HFF-Myc (cell line): ENCODE data around the gene RASAL2.
"Not testable (repeated sequence)": the region's sequence is repeated elsewhere in the genome, so short reads cannot be mapped to it uniquely, and the experiment has no call there.

Experiments
- DNase-seq: peaks from one replicate; pipeline ENCODE4 v3.0.0-alpha.2; 2011; ENCODE audit warnings: low read depth; ENCODE audit errors: extremely low read depth
- H3K4me3 ChIP-seq: replicated peaks from 2 replicates; pipeline ENCODE4 v1.5.1; 2011; ENCODE audit warnings: low read depth, mild to moderate bottlenecking, control low read depth, low read length
- CTCF ChIP-seq: IDR thresholded peaks from 2 replicates; pipeline ENCODE4 v1.5.1; 2012; ENCODE audit warnings: mild to moderate bottlenecking, low read depth, low read length, control low read depth; ENCODE audit errors: missing control alignments

RASAL2 gene

GRCh38 chr1:178341261-178341956 is 247.5 kb downstream of the RASAL2 start:
- peak overlapping the region; percentile 28 for H3K4me3 ChIP-seq
- no peak for TF ChIP-seq CTCF
- peak; percentile 48 for DNase-seq

GRCh38 chr1:178342745-178343144 is 248.8 kb downstream of the RASAL2 start:
- no peak for TF ChIP-seq CTCF
- no peak overlapping the region for H3K4me3 ChIP-seq
- no peak for DNase-seq

GRCh38 chr1:178344513-178345091 is 250.7 kb downstream of the RASAL2 start:
- DNase-seq: no peak
- no peak overlapping the region for H3K4me3 ChIP-seq
- peak; percentile 14 for TF ChIP-seq CTCF

GRCh38 chr1:178345238-178345637 is 251.3 kb downstream of the RASAL2 start:
- no peak for TF ChIP-seq CTCF
- no peak overlapping the region for H3K4me3 ChIP-seq

GRCh38 chr1:178345807-178346206 is 251.9 kb downstream of the RASAL2 start:
- no peak for TF ChIP-seq CTCF
- no peak overlapping the region for H3K4me3 ChIP-seq
- DNase-seq: no peak

More at GRCh38 chr1:178345238-178345637, 251.3 kb downstream of the RASAL2 start:
- no peak for DNase-seq

- no peak for TF ChIP-seq CTCF
- H3K4me3 ChIP-seq: no peak overlapping the region
Observed at GRCh38 chr1:178349801-178350200, 255.9 kb downstream of the RASAL2 start.

GRCh38 chr1:178351911-178352310 is 258.0 kb downstream of the RASAL2 start:
- not testable (repeated sequence) for H3K4me3 ChIP-seq, DNase-seq

More at GRCh38 chr1:178349801-178350200, 255.9 kb downstream of the RASAL2 start:
- DNase-seq: no peak
